SIG-M5 (cell line): Measurements from ENCODE around the gene ZDHHC14.

Source experiments
- DNase-seq: peaks from one replicate; lab custom pipeline; 2025; lab: John Stamatoyannopoulos, UW

ZDHHC14 gene

DNA sequence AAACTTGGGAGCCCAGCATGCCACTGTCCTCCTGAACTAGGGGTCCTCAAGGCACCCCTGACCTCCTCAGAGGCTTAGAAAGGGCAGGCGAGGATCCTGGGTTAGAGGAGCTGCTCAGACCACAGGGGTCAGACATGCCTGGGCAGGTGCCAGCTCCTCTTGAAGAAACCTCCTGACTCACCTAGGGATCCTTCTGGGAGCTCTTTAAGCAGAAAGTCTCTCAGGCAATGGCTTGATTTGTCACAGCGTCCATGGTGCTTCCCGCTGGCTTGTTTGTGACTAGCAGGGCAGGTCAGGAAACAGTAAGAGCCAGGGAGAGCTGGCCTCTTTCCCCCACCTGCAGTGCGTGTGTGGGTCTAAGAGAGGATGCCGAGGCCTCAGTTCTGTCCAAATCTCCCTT is 267.6 kb downstream of the ZDHHC14 start:
- no peak for DNase-seq

DNA sequence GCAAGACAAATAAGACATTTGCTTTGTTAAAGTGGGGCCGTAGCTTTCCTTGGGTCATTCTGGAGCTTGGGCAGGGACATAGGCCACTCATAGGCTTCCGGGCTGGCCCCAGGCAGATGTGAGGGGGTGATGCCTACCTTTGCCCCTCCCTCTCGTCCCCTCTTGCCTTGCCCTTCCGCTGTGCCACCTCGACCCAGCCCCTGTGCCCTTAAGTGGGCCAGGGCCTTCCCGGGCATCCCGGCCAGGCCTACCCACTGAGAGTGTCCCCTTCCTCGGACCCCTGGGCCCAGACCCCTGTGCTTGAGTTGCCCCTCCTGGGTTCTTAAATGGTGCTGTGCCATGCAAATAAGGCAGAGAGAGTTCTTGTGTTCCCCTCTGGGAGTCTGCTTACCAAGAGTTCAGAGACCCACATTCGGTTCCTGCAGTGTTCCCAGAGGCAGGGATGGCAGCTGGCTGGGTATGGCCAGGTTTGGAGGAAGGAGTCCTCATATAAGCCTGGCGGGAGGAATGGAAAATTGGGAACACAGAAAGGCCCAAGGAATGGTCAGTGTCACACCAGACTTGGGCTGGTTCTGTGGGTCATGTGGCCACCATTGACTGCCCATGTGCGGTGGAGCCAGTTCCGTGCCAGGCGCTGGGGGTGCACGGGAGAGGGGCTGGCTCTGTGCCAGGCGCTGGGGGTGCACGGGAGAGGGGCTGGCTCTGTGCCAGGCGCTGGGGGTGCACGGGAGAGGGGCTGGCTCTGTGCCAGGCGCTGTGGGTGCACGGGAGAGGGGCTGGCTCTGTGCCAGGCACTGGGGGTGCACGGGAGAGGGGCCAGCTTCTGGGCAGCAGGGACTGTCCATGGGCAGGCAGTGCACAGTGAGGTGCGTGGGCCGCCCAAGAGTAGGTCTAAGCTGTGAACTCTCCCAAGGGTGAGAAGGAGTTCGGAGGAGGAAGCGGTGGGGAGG is 268.6 kb downstream of the ZDHHC14 start:
- DNase-seq, result no peak

DNA sequence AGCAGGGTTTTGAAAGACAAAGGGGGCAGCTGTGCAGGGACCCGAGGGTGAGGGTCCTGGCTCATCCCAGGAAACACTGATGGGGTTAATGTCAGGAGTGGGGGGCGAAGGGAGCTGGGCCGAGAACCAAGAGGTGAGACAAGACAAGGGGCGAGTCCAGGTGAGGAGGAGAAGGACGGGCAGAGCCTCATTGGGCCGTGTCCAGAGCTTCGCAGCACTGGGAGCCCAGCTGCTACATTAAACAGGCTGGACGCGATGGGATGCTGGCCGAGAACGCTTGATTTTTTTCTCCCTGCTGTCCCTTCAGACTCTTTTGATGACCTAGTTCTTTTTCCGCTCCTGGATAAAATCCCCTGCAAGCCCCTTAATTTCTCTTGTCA is 269.3 kb downstream of the ZDHHC14 start:
- DNase-seq, result no peak

DNA sequence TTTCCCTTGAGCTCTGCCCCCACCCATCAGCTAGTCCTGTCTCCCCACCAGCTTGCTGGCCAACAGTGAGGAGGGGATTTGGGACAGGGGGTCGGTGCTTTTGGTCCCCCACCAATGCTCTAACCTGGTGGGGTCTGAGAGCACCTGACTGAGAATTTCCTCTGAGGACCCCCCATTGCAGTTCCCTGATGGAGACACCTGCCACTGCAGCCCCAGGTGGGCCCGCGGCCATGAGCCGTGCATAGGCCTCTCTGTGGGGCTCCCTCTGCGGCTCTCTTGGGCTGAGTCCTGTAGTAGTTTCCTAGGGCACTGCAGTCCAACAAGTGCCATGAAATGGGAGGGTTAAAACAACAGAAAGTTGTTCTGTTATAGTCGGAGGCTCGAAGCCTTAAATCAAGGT is 269.8 kb downstream of the ZDHHC14 start:
- DNase-seq, result no peak

DNA sequence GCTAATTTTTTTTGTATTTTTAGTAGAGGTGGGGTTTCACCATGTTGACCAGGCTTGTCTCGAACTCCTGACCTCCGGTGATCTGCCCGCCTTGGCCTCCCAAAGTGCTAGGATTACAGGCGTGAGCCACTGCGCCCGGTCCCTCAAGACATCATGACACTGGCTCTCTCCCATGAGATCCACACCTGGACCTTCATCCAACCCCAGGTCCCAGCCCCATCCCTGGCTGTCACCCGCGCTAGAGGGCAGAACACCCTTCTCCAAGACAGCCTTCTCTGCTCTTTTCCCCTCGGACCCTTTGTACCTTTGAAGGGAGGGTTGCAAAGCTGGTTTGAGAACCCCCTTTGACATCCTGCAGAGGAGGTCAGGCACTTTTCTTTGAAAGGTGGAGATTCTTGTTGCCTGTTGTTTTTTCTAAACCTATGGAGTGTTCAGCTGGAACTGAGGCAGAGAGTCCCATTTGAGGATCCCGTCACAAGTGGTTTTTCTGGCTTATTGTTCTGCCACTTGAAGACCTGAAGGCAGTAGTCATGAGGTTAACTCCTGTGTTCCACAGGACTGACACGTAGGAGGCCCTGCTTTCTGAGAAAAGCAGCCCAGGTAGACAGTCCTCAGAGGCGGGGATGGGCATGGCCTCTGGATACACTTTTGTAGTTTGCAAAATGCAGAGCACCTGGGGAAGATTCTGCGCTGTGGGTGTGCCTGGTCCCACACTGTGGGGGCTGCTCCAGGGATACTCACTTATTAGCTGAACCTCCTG is 270.9 kb downstream of the ZDHHC14 start:
- DNase-seq, result no peak

DNA sequence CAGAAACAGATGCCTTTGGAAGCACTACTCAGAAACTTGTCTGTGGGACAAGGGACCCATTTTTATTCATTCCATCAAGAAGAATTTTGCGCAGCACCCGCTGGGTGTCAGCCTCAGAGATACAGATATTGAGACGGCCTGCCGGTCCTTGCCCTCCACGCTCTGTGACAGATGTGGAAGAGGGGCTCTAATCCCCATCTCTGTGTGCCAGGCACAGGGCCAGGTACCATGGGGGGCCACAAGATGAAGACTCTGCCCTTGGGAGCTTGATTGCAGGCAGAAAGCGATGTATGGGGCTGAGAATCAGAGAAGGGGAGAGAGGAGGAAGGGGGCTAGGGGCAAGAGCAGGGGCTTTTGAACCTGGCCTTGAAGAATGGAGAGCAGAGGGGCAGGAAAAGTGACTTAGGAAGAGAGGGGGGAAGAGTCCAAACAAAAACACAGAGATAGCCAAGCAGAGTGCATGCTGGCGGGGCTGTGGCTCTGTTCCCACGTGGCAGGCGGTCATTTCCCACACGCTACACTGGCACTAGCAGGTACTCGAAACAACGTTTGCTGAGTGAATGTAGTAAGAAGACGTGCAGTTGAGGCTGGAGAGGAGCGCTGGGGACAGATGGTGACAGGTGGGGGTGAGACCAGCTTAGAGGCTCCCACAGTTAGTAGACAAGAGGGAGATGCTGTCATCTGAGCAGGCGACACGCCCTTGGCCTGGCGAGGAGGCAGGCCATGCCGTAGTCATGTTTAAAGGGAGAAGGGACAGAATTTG is 271.8 kb downstream of the ZDHHC14 start:
- DNase-seq, result no peak

DNA sequence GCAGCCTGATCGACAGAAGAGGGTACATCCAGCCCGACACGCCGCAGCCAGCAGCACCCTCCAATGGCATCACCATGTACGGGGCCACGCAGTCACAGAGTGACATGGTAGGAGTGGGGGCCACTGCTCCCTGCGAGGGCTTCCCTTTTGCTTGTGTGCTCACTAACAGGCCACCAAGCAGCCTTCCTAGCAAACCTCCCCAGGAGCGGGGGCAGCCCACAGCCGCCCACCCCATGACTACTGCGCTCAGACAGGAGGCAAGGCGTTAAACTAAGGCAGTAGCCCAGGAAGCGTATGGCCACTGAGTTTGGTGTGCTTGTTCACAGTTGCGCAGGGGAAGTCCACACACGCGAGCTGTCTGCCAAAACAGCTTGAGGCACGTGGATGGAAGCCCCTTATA is 272.5 kb downstream of the ZDHHC14 start:
- DNase-seq, result no peak

DNA sequence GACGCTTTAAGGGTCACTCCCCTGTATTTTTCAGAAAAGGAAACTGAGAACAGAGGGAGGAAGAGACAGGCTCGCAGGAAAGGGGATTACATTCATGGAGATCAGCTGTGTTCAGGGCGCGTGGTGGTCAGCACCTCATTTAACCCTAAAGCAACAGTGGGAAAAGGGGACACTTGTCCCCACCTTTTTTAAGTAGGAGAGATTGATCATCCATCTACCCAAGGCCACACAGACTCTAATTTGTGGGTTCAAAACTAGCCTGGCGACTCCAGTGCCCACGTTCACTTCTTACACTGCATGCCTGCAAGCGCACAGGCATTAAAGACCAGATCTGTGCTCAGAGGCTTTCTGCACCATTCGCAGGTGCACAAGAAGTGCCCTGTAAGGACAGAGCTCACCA is 274.1 kb downstream of the ZDHHC14 start:
- no peak for DNase-seq

DNA sequence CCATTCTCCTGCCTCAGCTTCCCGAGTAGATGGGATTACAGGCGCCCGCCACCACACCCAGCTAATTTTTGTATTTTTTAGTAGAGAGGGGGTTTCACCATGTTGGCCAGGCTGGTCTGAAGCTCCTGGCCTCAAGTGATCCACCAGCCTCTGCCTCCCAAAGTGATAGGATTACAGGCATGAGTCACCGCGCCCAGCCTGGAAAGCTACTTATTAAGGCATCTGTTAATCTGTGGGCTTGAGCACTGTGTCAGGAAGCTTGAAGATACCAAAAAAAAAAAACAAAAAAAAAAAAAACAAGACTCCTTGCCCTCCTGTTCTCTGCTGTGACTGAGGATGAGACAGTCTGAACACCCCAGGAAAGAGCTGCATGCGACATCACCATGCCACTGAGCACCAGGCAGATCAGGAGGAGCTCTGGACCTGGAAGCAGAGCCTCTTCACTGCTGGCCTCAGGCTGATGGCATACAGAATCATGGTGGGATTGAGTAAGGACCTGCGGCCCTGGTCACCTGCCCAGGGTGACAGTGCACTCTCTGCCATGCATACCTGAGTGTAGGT is 275.5 kb downstream of the ZDHHC14 start:
- no peak for DNase-seq

DNA sequence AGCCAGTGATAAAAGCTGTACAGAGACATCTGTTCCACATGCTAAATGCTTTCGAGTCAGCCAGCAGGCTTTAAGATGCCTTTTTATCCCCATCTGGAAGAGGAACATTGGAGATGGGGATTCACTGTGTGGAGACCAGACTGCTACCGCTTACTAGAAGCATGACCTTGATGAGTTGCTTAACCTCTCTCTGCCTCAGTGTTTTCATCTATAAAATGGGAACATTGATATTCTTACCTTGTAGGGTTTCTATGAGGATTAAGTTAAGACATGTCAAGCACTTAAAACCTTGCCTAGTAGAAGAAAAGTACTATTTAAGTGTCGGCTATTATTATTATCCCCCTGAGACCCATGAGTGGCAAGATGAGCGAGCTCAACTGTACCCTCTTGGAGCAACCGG is 276.8 kb downstream of the ZDHHC14 start:
- no peak for DNase-seq

DNA sequence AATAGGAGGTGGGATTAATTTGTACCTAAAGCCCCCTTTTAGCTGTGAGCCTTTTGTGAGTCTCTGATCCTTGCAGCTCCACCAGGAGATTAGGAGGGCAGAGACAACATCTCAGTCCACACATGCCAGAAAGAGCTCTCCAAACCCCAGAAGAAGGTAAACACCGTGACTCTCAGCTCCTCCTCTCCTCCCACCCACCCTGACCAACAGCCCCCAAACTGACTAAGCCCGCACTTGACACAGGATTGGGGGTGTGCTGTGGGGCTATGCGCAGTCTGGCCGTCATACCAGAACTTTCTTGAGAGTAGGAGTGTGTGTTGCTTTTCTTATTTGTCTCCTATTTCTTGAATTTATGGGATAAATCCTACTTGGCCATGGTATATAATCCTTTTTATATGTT is 277.3 kb downstream of the ZDHHC14 start:
- no peak for DNase-seq

DNA sequence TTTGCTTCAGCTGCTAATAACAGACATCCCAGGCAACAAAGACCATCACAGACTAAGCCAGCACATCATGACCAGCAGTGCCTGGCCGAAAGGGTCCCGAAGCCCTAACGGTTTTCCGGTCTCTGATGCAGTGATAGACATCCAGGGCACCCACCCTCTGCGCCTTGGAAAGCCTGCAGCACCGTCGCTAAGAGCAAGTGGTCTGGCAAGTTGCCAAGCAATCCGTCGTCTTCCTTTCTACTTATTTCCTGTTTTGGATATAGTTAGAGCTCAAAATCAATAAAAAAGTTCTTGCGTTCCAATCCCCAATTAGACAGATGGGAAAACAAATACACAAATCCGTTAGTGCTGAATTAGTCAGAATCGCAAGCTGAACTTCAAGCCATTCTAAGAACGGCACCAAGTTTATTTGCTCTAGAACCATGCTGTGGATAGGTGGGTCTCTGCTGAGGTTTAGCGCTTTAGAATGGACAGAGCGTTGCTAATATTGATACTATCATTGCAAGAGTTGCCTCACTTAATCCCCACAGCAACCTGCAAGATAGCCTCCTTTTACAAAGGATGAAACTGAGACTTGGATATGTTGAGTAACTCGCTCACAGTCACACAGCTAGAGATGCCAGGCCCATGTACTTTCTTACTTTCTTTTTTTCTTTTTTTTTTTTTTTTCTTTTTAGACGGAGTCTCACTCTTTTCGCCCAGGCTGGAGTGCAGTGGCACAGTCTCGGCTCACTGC is 278.7 kb downstream of the ZDHHC14 start:
- DNase-seq, result no peak

DNA sequence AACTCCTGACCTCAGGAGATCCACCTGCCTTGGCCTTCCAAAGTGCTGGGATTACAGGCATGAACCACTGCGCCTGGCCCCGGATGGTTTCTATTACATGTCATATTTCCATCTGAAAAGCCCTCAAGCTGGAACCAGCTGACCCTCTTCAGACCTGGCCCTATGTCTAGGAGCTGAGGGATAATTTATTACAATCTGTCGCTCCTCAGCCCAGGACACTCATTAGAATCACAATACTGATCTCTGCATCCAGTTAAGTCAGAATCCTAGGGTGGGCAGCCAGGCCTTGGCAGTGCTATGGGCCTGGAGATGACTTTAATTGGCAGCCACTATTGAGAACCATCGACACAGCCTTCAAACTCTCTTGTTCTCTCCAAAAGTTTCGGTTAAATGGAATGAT is 279.4 kb downstream of the ZDHHC14 start:
- no peak for DNase-seq

DNA sequence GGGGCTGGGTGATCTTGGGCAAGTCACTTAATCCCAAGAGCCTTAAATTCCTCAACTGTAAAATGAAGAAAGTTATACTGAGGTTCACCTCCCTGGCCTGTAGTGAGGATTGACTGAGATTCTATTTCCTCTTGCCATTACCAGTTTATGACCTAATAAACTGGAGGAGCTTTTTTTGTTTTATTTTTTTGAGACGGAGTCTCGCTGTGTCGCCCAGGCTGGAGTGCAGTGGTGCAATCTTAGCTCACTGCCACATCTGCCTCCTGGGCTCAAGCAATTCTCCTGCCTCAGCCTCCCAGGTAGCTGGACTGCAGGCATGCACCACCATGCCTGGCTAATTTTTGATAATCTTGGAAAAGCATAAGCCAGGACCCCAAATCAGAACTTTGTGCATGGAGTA is 280.7 kb downstream of the ZDHHC14 start:
- DNase-seq, result no peak

DNA sequence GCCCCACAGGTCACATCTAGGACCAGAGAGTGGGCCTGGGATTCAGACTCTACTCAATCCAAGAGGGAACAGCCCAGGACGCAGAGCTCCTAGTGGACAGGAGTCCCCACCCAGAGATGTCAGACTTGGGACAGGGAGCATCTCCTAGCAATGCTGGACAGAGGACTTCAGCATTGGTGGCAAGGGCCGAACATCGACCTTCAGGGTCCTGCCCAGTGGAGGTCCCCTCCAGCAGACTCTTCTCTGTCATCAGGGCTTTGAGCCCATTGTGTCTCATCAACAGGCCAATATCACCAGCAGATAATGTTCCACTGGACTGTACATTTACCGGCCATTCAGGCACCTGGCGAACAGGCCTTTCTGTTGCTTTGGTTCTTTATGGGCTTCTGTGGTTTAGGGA is 282.3 kb downstream of the ZDHHC14 start:
- no peak for DNase-seq

DNA sequence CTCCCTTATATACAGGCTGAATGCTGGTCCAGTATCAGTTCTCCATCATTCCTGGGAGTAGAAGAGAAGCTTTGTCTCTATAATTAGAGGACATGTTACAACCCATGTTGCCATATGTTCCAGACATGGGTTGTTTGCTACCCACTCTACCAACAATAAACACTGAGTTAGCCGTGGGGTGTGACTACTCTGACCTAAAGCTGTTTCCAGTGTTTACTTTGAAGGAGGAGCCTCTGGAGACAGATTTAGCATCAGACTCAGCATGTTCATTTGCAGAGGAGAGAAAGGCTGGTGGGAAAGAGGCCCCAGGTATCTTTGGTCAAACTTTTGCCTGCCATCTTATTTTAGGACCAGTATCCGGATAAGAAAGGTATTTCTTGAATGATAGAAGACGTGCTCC is 284.2 kb downstream of the ZDHHC14 start:
- DNase-seq, result no peak

DNA sequence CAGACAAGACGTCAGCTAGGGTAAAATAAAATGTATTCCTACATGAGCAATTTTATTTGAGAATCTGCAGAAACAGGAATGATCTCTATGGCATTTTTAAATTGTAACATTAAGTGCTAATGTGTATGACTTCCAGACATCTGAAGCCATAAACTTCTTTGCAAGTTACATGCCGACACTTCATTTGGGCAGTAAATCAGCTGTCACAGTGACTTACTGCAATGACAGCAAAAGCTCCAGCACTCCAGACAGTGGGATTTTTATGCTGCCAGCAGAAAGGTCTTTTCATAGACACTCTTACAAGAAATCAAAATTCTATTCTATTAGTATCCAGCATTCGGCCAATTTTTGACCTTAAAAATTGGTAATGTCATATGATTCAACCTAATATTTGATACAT is 285.7 kb downstream of the ZDHHC14 start:
- DNase-seq, result no peak

DNA sequence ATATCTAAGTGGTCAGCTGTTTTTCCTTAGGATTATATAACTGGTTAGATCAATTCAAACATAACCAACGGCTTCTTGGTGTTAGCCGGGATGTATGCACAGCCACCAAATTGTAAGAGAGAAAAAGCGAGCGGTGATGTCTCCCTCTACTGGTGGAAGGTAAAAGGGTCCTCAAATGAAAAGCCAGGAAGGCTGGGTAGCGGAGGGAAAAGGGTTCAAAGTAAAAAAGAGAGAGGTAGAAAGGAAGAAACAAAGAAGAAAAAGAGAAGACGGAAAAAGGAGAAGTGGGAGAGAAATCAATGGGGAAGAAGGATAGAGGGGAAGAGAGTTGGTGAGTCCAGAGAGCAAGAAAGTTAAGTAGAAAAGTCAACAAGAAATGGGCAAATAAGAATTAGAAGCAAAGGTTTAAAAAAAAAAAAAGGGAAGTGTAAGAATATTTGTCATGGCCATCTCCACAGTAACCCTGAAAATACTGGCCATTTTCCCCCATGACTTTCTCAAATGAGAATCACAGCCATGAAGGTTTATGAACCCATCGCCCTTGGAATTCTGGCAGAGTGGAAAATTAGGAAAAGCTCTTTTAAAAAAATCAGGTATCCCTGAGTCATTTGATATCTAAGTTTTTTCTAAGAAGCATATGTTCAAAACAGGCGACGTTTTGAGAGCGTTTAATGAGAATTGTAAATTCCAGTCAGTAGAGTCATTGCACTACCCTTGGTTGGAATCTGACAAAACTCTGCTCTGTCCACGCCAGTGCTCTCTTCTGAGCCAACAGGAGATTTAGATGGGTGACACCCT is 286.4 kb downstream of the ZDHHC14 start:
- DNase-seq, result peak; percentile 13

DNA sequence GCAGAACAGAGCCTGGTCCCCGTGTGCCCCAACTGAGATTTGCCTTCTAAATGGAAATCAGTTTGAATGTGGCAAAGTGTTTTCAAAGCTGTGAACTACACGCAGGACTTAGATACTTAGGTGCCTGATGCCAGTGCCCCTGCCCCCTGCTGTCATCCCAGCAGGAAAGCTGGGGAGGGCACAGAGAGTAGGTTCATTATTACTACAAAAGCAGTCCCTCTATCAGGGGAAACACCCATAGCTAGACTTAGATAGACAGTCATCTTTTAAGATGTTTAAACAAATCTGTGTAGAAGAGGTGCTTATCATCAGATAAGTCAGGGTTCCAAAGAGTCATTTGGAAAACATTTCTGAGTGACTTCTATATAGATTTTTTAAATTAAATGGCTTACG is 287.0 kb downstream of the ZDHHC14 start:
- DNase-seq, result no peak

DNA sequence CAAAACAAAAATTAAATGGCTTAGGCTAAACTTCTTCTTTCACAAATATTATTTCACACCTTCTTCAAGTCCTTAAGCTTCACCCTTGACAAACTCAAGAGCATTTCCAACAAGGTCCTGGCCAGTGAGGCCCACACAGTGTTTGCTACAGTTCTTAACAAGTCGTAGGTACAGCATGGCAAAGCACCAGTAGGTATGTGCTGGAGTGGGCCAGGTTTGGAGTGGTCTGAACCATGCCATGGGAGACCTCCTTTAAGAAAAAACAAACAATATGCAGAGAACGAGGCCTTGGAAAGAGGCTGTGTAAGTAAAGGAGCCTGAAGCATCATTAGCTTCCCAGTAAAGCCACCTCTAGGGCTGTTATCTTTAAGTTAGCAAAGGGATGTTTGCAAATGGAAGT is 287.7 kb downstream of the ZDHHC14 start:
- DNase-seq, result no peak

DNA sequence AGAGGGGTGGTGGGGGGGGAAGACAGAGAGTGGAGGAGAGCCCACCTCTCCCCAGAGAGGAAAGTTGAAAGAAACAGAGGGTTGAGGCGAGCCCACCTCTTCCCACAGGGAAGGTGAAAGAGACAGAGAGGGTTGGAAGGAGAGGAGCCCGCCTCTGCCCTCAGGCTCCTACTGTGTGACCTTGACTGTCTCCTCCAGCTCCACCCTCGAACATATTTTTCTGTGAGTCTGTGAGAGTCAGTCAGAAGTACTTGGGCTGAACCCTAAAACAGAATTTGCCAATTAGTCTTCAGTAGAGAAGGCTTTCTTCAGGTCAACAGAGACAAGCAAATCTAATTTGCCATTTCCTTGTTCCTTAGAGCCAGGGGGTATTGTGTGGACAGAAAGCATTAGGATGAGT is 288.3 kb downstream of the ZDHHC14 start:
- DNase-seq, result no peak
